ENCODE measurements around the gene LTF.
"Not testable (repeated sequence)": the region's sequence is repeated elsewhere in the genome, so short reads cannot be mapped to it uniquely, and the experiment has no call there.

Gene LTF

DNA sequence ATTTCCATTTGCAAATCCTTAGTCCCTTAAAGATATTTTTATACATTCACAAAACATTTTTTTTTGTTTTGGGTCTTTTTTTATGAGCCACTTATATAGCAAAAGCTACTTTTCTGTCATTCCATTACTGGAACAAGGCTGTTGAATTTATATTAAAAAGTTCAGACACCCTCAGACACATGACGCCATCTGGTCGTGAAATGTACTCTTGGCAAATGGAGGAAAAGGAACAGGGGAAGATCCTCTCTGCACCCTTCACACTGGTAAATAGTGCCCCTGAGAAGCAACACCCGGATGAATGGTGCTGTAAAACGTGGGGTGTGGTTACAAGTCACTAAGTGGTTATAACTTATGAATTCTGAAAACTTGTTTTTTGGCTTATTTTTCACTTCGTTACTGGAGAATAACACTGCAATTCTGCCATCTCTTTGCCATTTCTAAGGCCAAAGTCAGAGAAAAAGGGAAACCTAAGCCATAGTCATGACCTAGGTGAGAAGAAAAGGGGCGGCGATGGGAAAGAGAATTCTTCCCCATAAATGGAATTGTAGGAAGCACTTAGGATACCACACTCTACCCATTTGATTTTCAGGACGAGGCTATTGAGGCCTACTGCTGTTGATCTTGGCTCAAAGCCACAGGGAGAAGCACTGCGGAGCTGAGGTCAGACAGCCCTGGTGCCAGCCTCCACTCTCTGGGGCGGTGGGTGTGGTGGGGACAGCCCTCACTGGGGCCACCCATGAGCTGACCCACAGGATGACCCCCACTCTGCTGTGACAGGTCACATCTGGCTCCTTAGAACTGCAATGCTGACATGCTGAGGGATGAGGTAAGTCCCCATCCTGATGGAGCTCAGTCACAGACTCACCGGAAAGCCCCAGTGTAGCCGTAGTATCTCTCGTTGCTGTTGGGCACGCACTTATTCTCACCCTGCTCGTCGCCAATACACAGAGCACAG lies 21.9 kb downstream of the LTF start:
- DNase-seq (ENCODE audit: low read depth in 3 of 3): peak in 1 of 3 donors; percentile 51

DNA sequence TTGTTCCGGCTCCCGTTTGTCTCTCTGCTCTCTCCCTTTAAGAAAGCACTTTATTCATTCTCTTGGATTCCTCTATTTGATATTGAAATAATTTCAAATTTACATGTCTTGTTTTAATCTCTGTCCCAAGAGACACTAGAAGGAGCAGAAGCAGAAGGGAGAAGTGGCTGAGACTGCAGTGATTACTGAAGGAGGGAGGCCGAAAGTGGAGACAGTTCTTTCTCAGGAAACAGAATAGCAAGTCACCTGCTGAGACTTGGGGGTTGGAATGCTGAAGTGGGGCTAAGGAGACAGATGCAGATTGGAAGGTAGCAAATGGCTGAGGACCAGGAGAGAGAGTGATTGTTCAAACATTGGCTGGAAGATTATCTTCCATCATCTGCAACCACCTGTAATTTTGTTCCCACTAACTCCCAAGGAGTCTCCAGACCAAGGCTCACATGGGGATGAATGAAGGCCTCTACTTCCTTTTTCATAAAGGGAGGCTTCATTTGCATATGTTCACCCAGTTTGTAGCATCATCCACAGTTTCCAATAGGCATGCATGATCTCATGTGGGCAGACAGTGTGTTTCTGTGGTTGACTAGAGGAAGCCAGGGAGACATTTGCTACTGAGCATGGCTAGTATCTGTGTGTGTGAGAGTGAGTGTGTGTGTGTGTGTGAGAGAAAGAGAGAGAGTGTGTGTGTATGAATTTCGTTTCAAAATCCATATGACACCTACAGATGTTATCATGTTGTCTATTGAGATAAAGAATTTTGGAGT lies 24.0 kb downstream of the LTF start:
- DNase-seq (ENCODE audit: low read depth in 3 of 3): peak in 1 of 3 donors; percentile 3

DNA sequence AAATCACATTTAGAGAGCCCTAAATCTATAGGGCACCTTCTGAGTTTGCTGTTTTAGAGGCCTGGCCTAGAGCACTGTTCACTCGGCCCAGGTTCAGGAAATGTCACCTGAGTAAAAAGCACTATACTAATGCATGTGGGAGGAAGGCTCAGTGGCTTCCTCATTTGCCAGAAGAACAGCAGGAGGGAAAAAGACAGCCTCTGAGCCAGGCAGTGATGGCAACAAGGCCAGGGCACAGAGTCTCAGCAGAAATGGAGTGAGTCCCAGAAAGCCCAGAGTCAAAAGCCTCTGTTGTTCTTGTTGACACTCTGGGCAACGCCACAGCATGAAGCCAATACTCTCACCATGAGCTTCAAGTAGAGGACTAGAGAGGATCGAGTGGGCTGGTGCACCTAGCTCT lies 25.9 kb downstream of the LTF start:
- DNase-seq (ENCODE audit: low read depth in 3 of 3): no peak

DNA sequence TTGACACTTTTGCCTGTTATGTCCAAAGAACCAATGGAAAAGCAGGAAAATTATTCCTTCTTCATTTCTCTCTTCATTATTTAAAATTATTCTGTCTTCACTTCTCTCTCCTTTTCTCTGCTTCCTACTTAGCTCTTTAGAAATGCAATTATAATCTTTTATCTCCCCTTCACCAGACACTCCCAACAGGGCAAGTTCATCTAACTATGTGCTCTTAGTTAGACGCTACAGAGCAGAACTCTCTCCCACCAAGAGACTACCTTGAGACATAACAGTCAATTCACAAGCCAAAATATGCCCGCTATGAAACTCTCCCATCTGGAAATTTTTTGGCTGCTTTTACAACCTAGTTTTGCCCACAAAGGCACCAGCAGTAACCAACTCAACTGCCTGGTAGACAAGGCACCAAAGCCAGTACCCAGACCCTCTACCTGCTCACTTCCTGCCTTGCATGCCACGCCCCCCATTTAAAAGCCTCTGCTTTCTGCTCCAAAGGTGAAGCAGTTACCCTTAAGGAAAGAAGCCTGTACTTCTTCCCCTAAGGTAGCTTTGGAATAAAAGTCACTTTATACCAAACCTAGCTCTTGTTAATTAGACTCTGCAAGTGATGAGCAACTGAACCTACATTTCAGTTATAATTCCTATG lies 29.5 kb downstream of the LTF start:
- no peak for DNase-seq (ENCODE audit: low read depth in 3 of 3)

DNA sequence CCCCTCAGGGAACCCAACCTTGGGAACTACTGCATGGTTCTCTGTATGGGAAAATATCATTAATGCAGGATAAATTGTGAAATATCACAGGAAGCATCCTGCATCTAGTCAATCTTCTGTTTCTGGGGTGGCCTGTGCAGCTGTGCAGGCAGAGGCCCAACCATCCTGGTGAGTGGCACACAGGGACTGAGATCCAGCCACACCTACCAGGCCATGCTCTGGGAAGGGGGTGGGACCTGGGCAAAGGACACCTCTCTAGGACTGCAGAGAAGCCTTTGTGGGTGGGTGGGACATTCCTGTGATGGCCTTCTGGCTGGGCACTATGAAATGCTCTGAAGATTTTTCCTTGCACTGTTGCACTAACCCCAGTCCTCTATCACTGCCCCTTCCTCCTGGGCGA lies 30.9 kb downstream of the LTF start:
- no peak for DNase-seq (ENCODE audit: low read depth in 3 of 3)

DNA sequence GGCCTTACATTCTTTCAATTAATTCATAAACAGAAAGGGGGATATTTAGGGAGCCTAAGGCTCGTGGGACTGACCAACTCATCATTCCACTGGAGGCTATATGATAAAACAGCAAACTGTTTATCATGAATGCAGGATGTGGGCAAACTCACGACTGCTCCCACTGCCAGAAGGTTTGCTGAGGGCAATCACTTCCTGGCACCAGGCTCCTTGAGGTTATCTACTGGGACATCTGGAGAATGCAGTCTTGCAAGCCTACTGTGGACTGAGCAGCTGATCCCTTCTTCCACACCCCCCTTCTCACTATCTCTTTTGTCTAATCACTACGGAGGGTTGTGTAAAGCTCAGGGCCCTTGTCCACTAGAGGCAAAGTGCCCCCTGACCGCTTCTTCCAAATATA lies 31.6 kb downstream of the LTF start:
- not testable (repeated sequence) for DNase-seq (ENCODE audit: low read depth in 3 of 3)

DNA sequence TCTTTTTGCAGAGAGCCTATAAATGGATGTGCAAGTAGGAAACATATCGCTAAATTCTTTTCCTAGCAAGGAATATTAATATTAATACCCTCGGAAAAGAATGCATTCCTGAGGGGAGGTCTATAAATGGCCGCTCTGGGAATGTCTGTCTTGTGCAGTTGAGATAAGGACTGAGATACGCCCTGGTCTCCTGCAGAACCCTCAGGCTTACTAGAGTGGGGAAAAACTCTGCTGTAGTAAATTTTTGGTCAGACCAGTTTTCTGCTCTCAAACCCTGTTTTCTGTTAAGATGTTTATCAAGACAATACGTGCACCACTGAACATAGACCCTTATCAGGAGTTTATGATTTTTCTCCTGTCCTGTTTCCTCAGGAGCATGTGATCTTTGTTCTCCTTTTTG lies 32.8 kb downstream of the LTF start:
- not testable (repeated sequence) for DNase-seq (ENCODE audit: low read depth in 3 of 3)

DNA sequence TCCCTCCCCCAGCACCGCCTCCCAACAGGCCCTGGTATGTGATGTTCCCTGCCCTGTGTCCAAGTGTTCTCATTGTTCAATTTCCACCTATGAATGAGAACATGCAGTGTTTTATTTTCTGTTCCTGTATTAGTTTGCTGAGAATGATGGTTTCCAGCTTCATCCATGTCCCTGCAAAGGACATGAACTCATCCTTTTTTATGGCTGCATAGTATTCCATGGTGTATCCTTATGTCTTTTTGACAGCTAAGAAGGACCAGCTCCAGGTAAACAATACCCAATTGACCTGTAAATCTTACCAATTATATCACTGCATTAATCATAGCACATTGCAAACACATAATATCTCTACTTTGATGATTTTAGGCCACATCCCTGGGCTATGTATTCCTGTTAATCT lies 33.8 kb downstream of the LTF start:
- not testable (repeated sequence) for DNase-seq (ENCODE audit: low read depth in 3 of 3)

DNA sequence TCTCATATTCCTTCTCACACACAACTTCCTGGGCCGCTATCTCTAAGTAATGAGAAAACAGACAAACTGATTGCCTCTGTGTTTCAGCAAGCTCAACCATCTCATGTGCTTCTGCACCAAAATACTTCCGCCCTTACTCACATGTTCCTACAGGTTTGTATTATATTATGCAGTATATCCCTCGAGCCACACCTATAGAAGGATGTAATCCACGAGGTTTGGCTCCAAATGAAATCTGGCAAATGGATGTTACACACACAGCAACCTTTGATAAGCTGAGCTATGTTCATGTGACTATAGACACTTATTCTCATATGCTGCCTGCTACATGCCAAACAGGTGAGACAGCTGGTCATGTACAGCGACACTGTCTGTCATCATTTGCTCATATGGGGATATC lies 35.0 kb downstream of the LTF start:
- no peak for DNase-seq (ENCODE audit: low read depth in 3 of 3)

DNA sequence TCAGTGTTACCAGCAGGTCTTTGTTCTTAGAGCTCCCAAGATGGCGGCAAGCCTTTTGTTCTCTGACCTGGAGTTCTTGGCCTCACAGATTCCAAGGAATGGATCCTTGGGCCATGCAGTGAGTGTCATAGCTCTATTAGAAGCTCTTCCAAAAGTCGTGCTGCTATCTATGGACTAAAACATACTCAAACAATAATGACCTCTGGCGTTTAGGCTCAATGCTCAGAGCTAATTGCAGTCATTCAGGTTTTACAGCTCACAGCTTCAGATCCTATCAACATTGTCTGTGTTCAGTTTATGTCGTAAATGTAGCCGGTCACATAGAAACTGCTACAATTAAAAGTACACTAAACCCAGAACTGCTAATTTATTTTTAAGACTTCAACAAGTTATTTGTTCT lies 35.5 kb downstream of the LTF start:
- no peak for DNase-seq (ENCODE audit: low read depth in 3 of 3)

DNA sequence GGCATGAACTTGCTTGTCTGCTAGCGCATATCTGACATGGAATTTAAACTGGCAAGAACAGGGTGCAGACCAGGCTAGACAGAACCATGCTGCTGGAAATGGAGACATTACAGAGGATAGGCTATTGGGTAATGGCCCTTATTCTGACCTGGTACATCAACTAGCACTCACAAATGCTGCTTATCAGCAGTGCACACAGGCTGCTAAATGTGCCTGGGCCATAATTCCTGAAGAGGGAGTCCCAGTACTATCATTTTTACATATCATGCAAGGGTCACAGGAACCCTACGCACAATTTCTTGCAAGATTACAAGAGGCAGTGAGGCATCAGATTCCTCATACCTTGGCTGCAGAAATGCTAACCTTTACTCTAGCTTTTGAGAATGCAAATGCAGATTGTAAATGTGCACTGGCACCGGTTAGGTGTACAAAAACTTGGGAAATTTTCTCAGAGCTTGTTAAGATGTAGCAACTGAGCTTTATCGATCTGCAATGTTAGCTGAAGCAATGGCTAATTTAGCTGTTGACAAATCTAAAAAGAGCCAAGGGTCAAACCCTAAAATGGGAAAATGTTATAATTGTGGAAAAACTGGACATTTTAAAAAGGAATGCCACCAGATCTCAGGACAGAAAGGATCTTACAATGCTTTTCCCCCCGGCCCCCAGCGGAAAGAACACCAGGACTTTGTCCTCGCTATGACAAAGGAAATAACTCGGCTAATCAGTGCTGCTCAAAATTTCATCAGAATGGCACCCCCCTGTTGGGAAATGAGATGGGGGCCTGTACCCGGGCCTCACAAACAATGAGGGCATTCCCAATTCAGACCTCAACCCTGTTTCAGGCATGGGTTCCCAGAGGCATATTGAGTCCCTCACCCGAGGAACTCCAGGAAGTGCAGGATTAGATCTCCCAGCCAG lies 36.5 kb downstream of the LTF start:
- no peak for DNase-seq (ENCODE audit: low read depth in 3 of 3)

DNA sequence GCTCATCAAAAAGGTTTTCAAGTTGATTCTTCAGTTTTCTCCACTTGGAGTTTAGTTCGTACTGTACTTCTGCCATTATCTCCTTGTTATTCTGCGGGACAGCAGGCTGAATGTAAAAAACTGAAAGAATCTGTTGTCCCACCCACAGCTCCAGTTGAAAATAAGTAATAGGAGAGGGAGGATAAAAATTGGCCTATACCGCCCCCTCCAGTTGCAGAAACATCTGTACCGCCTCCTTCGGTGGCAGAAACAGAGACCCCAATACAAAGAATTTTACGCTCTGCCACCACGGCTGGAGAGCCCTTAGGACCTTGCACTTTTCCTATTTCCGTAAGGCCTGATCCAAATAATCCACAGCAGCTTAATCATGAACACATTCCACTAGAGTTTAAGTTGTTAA lies 37.3 kb downstream of the LTF start:
- not testable (repeated sequence) for DNase-seq (ENCODE audit: low read depth in 3 of 3)

DNA sequence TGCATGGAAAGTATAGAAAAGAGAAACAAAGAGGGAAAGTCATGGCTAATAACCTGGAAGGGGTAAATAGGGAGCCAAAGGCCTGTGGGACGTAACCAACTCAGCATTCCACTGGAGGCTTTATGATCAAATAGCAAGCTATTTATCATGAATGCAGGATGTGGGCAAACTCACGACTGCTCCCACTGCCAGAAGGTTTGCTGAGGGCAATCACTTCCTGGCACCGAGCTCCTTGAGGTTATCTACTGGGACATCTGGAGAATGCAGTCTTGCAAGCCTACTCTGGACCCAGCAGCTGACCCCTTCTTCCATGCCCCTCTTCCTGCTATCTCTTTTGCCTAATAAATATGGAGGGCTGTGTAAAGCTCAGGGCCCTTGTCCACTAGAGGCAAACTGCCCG lies 38.2 kb downstream of the LTF start:
- not testable (repeated sequence) for DNase-seq (ENCODE audit: low read depth in 3 of 3)

DNA sequence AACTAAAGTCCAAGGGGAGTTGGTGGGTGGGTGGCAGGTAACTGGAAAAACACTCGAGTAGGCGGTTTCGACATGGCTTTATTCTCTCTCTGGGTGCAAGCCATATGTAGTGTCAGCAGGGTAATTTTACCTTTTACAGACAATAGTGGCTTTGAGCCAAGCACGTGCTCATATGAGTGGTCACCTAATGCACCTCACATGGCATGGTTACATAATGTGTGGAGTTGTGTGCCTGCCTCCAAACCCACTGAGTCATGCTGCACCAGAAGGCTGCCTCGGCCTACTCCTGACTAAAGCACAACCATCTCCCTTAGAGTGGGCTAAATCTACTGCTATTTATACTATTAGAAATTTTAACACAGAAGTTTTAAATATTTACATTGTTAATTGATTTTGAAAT lies 41.1 kb downstream of the LTF start:
- DNase-seq (ENCODE audit: low read depth in 3 of 3): no peak

DNA sequence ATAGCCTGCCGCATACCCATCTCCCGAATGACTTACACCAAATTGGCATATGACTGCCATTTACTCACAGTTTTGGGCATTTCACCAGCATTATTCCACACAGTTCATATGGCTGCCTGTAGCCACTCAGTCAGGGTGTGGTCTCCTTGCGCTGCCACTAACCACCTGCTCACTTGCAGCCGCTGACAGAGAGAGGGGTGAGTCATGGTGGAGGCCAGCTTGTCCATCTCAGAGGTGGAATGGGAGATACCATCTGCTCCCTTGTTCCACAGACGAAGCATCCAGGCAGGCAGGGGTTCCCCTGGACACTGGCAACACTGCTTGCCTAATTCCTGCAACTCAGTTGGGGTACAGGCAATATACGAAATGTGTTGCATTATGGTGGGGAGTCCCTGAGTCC lies 42.1 kb downstream of the LTF start:
- DNase-seq (ENCODE audit: low read depth in 3 of 3): no peak

DNA sequence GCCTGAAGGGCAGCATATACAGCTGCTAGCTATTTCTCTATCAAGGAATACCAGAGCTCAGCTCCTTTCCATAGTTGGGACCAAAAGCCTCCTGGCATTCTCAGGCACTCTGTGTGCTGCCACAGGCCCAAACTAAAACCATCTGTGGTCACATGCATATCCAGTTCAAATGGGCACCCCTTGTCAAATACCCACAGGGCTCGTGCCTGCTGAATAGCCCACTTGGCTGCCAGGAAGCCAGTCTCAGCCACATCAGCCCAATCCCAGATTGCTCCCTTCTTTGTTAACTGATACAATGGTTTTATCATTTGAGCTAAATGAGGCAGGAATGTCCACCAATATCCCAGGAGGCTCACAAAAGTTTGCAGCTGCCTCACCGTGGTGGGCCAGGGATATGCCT lies 43.8 kb downstream of the LTF start:
- no peak for DNase-seq (ENCODE audit: low read depth in 3 of 3)

DNA sequence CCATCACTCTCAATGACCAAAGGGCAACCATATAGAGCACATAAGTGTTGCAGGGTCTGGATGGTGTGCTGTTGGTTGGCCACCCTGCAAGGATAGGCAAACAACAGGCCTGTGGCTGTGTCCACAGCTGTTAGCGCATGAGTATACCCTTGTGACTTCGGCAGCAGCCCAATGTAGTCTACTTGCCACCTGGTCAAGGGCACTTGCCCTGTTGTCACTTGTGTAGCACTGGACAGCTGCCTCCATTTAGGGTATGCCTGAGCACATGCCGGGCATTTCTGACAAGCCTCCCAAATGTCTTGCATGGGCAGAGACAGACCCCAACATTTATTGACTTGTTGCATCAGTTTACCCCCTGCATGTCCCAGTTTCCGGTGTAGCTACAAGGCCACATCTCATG lies 44.9 kb downstream of the LTF start:
- DNase-seq (ENCODE audit: low read depth in 3 of 3): no peak

DNA sequence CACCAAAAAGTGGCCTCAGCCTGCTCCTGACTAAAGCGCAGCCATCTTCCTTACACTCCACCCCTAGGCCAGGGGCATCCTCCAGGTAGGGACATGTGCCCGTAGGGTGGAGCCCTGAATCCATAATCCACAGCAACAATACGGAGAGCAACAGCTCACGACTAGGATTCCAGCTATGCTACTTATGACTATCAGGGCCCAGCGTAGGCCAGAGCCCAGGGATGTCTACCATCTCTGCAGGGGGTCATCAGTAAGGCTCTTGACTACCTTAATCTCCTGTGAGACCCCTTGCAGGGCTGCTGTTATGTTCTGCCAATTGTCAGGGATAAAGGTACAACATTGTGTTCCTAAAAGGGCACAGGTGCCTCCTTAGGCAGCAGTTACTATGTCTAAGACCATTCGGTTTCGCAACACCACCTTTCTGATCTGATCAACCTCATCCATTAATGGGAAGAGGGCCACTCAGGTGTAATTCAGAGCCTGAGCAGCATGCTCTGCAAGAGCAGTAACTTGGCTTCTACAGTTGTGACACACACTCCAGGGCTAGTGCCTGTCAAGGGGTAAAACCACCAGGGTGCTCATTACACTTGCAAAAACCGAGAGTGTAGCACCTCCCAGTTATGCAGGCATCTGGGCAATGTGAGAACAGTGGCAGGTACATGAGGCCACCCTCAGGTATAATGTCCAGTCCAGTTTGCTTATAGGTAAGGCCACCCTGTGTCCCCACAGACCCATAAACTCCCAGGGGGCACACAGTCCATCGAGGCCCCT lies 46.7 kb downstream of the LTF start:
- DNase-seq (ENCODE audit: low read depth in 3 of 3): no peak

DNA sequence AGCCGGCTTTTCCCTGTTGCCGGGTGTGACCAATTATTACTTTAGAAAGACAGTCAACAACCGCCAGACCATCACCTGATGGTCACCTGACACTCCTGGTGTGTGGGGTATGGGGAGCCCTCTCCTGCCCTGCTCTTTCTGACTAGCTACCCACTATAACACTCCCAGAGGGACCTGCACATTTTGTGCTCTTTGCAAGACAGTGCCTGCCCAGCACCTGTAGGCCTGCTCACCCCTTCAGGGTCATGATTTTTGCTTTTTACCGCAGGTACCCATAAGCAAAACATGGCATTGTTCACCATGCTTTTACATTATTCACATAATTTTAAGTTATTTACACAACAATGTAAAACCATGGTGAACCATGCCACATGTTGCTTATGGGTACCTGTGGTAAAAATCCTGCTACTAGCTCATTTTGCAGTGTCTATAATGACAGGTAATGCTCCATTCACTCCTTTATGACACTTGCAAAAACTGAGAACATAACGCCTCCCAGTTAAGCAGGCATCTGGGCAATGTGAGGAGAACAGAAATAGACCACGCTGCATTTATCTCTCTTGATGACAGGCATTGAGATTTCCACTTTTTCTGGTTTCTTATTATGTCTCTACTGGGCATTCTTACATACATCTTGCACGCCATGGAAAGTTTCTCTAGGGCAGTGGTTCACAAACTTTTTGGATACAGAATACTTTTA lies 47.7 kb downstream of the LTF start:
- no peak for DNase-seq (ENCODE audit: low read depth in 3 of 3)
